ENCODE measurements around the gene DEPDC1B. TPM values are rescaled to one million over a fixed set of nuclear protein-coding genes. Genes with fewer than 3 reads are reported as not detected.
"Not testable (repeated sequence)": the region's sequence is repeated elsewhere in the genome, so short reads cannot be mapped to it uniquely, and the experiment has no call there.

Gene DEPDC1B
- total and polyA plus RNA-seq, 2 of the 4 experiments (the other 2 are of a cell fraction) = 4.4 to 9.3 TPM

- H4K91ac ChIP-seq (ENCODE audit: insufficient read depth, low read depth, low read length); H2BK15ac ChIP-seq (ENCODE audit: low read depth, low read length); H3K4ac ChIP-seq (ENCODE audit: low read depth, low read length); H3K56ac ChIP-seq (ENCODE audit: extremely low read depth, insufficient read depth, low read length); H2AK9ac ChIP-seq (replicated peaks; ENCODE audit: low read depth, low read length, poor library complexity); H4K20me1 ChIP-seq (ENCODE audit: insufficient read depth, low read length); dilution Hi-C loops (cut with HindIII; ENCODE audit: low sequenced_read_pairs, unreplicated experiment); H2BK20ac ChIP-seq (ENCODE audit: low read depth, low read length); CTCF ChIA-PET; H3K36me3 ChIP-seq (ENCODE audit: control insufficient read depth, insufficient read depth, low read length); H2AK5ac ChIP-seq (ENCODE audit: low read depth, low read length); H3K14ac ChIP-seq (replicated peaks; ENCODE audit: low read depth, low read length); H3K27me3 ChIP-seq (ENCODE audit: control insufficient read depth, insufficient read depth, low read length); DNase-seq; in situ Hi-C loops (cut with MboI; ENCODE audit: low sequenced_read_pairs); H3K9me3 ChIP-seq (ENCODE audit: control insufficient read depth, insufficient read depth, low read length); H3K79me1 ChIP-seq (ENCODE audit: low read depth in 1 of 2, low read length in 2 of 2); H2AFZ ChIP-seq (replicated peaks; ENCODE audit: low read length, poor library complexity); intact Hi-C loops (cut with micrococcal nuclease); H2BK5ac ChIP-seq (ENCODE audit: low read depth, low read length, poor library complexity, severe bottlenecking); H2BK120ac ChIP-seq (ENCODE audit: low read depth, low read length); H3K23ac ChIP-seq (ENCODE audit: low read depth, low read length); H3K18ac ChIP-seq (ENCODE audit: low read depth, low read length); H4K8ac ChIP-seq (ENCODE audit: low read depth in 2 of 2, low read length in 2 of 2); H3K4me3 ChIP-seq (ENCODE audit: insufficient read depth, low read depth, low read length); H3K4me2 ChIP-seq (ENCODE audit: low read depth, low read length); ATAC-seq (ENCODE audit: low read depth); H3K27ac ChIP-seq (ENCODE audit: insufficient read depth, low read length); POLR2A ChIA-PET (ENCODE audit: unreplicated experiment); H3K9ac ChIP-seq (ENCODE audit: low read depth, low read length); H3K9me1 ChIP-seq (ENCODE audit: insufficient read depth, low read length); BruUV-seq (replicated peaks); H4K5ac ChIP-seq (ENCODE audit: low read depth, low read length); H3K4me1 ChIP-seq (ENCODE audit: control insufficient read depth, insufficient read depth, low read length): not testable (repeated sequence)
- no CpG with 5 or more reads among the region's 2 CpGs for WGBS, 2 experiments (ENCODE audit: extremely low coverage in 2 of 2, insufficient read length in 1 of 2)
Measured at GRCh38 chr5:60553291-60553690, 146.7 kb downstream of the DEPDC1B start.

All from IMR-90 (cell line).